Osteoblast (primary cell): ENCODE data around the gene NRG2. TPM values are rescaled to one million over a fixed set of nuclear protein-coding genes. Genes with fewer than 3 reads are reported as not detected.

ENCODE experiments used
- DNase-seq: peaks from one replicate; pipeline ENCODE4 v3.0.0; 2011; ENCODE audit warnings: low spot score, mixed read lengths; ENCODE audit not compliant: insufficient read length; ENCODE audit errors: missing footprints
- H2AFZ ChIP-seq: 2 replicates; pipeline ENCODE4 v1.6.0; 2011; ENCODE audit warnings: mild to moderate bottlenecking, low read length
- H3K27ac ChIP-seq: 2 replicates; pipeline ENCODE4 v1.5.1; 2011; ENCODE audit warnings: mild to moderate bottlenecking, low read depth, low read length, moderate library complexity
- H3K27me3 ChIP-seq: 2 replicates; pipeline ENCODE4 v1.6.0; 2012; ENCODE audit warnings: mild to moderate bottlenecking, control low read depth, inconsistent platforms, low read length, moderate library complexity; ENCODE audit not compliant: insufficient read depth
- H3K36me3 ChIP-seq: 2 replicates; pipeline ENCODE4 v1.5.1; 2011; ENCODE audit warnings: mild to moderate bottlenecking, low read length, control low read depth, moderate library complexity; ENCODE audit not compliant: insufficient read depth
- H3K4me1 ChIP-seq: 2 replicates; pipeline ENCODE4 v1.5.1; 2011; ENCODE audit warnings: mild to moderate bottlenecking, low read length, control low read depth, moderate library complexity; ENCODE audit not compliant: insufficient read depth
- H3K4me2 ChIP-seq: 2 replicates; pipeline ENCODE4 v1.6.0; 2011; ENCODE audit warnings: mild to moderate bottlenecking, low read length; ENCODE audit not compliant: insufficient read depth
- H3K4me3 ChIP-seq: fragments of 200-600 bp; sonication (generic); 3 replicates; pipeline ENCODE4 v1.5.1; 2012; ENCODE audit warnings: mild to moderate bottlenecking, low read length, inconsistent platforms; ENCODE audit not compliant: insufficient read depth
- H3K79me2 ChIP-seq: 2 replicates; pipeline ENCODE4 v1.6.0; 2012; ENCODE audit warnings: mild to moderate bottlenecking, low read length, control low read depth, inconsistent platforms; ENCODE audit not compliant: insufficient read depth
- H3K9me3 ChIP-seq: 2 replicates; pipeline ENCODE4 v1.5.1; 2011; ENCODE audit warnings: low read depth, low read length, control low read depth
- H4K20me1 ChIP-seq: 2 replicates; pipeline ENCODE4 v1.6.0; 2012; ENCODE audit warnings: mild to moderate bottlenecking, low read length, control low read depth; ENCODE audit not compliant: insufficient read depth
- total RNA-seq: library from RNA; depleted of rRNA; stranded (reverse); fragments of >200 nt; gene quantifications from 2 replicates; pipeline ENCODE4 v1.2.3, GENCODE V29; 2012
- TF ChIP-seq, protein P1 (sequence below): IDR thresholded peaks from 2 replicates; pipeline ENCODE4 v1.5.1; 2011; ENCODE audit warnings: mild to moderate bottlenecking, low read depth, low read length, moderate library complexity; ENCODE audit errors: extremely low read depth

Gene NRG2
- total RNA-seq, 1 donor: 0.72 TPM

DNA sequence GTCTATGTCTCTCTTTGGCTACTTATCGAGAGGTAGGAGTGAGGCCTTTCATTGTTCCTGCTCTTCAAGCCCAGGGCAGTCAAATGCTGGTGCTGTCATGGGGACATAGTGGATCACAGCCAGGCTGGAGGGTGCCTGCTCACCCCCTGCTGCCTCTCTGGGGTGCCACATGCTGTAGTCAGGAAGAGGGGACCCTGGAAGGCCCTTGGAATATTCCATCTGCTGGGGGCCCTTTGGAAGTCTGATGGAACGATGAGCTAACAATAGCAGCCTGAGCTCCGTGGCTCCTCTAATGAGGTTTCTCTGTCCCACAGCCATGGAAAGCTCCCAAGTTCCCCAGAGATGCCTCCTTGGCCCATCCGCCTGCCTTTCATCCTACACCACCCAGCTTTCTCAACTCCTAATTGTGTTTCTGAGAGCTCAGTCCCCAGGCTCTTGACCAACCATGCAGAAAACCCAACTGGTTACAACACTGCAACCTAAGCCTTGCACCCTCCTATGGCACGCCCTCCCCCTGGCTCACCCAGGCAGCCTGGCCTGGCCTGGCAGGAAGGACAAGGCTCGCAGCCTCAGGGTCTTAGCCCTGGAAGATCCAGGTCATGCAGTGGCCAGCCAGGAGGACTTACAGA, 91.7 kb downstream of the NRG2 start:
- H3K4me1 ChIP-seq: no peaks in the 10 kb centered on the region
- H3K36me3 ChIP-seq: no peaks in the 10 kb centered on the region
- H3K4me2 ChIP-seq: no peak overlapping the region
- TF ChIP-seq, protein P1, sequence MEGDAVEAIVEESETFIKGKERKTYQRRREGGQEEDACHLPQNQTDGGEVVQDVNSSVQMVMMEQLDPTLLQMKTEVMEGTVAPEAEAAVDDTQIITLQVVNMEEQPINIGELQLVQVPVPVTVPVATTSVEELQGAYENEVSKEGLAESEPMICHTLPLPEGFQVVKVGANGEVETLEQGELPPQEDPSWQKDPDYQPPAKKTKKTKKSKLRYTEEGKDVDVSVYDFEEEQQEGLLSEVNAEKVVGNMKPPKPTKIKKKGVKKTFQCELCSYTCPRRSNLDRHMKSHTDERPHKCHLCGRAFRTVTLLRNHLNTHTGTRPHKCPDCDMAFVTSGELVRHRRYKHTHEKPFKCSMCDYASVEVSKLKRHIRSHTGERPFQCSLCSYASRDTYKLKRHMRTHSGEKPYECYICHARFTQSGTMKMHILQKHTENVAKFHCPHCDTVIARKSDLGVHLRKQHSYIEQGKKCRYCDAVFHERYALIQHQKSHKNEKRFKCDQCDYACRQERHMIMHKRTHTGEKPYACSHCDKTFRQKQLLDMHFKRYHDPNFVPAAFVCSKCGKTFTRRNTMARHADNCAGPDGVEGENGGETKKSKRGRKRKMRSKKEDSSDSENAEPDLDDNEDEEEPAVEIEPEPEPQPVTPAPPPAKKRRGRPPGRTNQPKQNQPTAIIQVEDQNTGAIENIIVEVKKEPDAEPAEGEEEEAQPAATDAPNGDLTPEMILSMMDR: no peak
- no peak overlapping the region for H2AFZ ChIP-seq
- H3K9me3 ChIP-seq: no peaks in the 10 kb centered on the region
- no peaks in the 10 kb centered on the region for H3K79me2 ChIP-seq
- H3K4me3 ChIP-seq: no peak overlapping the region
- H3K27ac ChIP-seq: no peak overlapping the region
- H4K20me1 ChIP-seq: no peaks in the 10 kb centered on the region
- H3K27me3 ChIP-seq: peaks cover 47% of the 10 kb centered on the region
- DNase-seq: no peak

DNA sequence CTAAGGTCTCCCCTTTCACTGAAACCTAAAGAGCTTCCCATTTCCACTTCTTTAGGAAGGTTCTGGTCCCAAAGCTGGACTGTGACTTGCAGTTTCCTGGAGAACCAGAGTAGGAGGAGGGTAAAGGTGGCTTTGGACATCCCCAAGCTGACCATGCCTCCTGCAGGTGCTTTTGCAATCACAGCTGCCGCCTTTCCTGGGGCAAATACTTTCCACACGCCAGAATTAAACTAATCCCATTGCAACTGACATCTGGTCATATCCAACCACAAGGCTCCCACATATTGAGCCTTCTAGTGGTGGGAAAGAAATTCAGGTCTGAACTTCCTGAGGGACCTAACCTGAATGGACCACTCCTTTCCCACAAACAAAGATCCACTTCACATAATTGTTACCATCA, 92.7 kb downstream of the NRG2 start:
- H3K27me3 ChIP-seq: peaks cover 49% of the 10 kb centered on the region
- no peaks in the 10 kb centered on the region for H3K4me1 ChIP-seq
- H3K4me2 ChIP-seq: no peak overlapping the region
- H2AFZ ChIP-seq: no peak overlapping the region
- H3K27ac ChIP-seq: no peak overlapping the region
- TF ChIP-seq, protein P1: no peak
- H3K79me2 ChIP-seq: no peaks in the 10 kb centered on the region
- no peak for DNase-seq
- H4K20me1 ChIP-seq: no peaks in the 10 kb centered on the region
- no peaks in the 10 kb centered on the region for H3K36me3 ChIP-seq
- no peak overlapping the region for H3K4me3 ChIP-seq
- no peaks in the 10 kb centered on the region for H3K9me3 ChIP-seq

DNA sequence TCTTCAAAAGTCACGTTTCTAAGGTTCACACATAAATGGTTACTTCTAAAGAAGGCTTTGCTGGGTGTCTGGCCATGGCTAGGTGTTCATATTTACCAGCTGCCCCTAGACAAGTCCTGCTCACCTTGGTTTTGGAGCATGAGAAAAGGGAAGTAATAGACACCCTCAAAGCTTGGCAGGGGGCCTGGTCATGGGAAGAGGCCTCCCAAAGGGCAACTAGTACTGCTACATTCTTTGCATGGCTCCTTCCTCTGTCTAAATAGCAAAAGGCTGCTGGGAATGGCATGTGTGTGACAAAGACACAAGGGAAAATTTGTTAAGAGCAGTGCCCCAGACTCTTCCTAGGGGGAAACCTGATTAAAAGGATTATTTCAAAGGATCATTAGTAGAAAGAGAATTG, 93.4 kb downstream of the NRG2 start:
- TF ChIP-seq, protein P1: no peak
- Histone ChIP-seq H3K9me3 (no peaks in the 10 kb centered on the region), H2AFZ (no peak overlapping the region), H3K4me3 (no peak overlapping the region), H3K4me2 (no peak overlapping the region), H3K79me2 (no peaks in the 10 kb centered on the region), H3K27me3 (peaks cover 41% of the 10 kb centered on the region), H3K4me1 (no peaks in the 10 kb centered on the region), H4K20me1 (no peaks in the 10 kb centered on the region), H3K27ac (no peak overlapping the region), H3K36me3 (no peaks in the 10 kb centered on the region)
- DNase-seq: no peak

DNA sequence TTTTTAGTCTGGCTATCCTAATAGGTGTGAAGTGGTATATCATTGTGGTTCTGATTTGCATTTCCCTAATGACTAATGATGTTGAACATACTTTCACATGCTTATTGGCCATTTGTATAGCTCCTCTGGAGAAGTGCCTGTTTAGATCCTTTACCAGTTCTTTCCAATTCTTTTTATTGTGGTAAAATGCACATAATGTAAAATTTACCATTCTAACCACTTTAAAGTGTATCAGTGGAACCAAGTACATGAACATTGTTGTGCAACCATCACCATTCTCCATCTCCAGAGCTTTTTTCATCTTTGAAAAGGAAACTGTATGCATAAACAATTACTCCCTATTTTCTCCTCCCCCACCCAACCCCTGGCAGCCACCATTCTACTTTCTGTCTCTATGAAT, 95.4 kb downstream of the NRG2 start:
- no peak overlapping the region for H3K27ac ChIP-seq

More for the DNA sequence above, 95.4 kb downstream of the NRG2 start:
- no peaks in the 10 kb centered on the region for H3K79me2 ChIP-seq
- peaks cover 36% of the 10 kb centered on the region for H3K27me3 ChIP-seq
- DNase-seq: no peak
- H4K20me1 ChIP-seq: no peaks in the 10 kb centered on the region
- H3K4me1 ChIP-seq: no peaks in the 10 kb centered on the region
- H3K9me3 ChIP-seq: no peaks in the 10 kb centered on the region
- no peak overlapping the region for H2AFZ ChIP-seq
- no peak overlapping the region for H3K4me3 ChIP-seq
- H3K4me2 ChIP-seq: no peak overlapping the region
- no peaks in the 10 kb centered on the region for H3K36me3 ChIP-seq
- TF ChIP-seq, protein P1: no peak
